Fibroblast of mammary gland (primary cell): ENCODE measurements around the gene TEAD1.
A peak's percentile ranks its signal among the peaks of the same experiment; 100 is the strongest.

Experiments
- DNase-seq: peaks from one replicate; pipeline ENCODE4 v3.0.0-alpha.2; 2010; ENCODE audit warnings: low read depth
- H3K4me3 ChIP-seq: 2 replicates; pipeline ENCODE4 v1.5.1; 2011; ENCODE audit warnings: low read depth, mild to moderate bottlenecking, low read length, moderate library complexity; ENCODE audit not compliant: control insufficient read depth
- TF ChIP-seq, protein P1 (sequence below): conservative IDR thresholded peaks from 2 replicates; pipeline ENCODE4 v1.5.1; 2011; ENCODE audit warnings: low read depth, low read length, inconsistent platforms; ENCODE audit not compliant: control insufficient read depth, insufficient read depth

The TEAD1 gene

DNA sequence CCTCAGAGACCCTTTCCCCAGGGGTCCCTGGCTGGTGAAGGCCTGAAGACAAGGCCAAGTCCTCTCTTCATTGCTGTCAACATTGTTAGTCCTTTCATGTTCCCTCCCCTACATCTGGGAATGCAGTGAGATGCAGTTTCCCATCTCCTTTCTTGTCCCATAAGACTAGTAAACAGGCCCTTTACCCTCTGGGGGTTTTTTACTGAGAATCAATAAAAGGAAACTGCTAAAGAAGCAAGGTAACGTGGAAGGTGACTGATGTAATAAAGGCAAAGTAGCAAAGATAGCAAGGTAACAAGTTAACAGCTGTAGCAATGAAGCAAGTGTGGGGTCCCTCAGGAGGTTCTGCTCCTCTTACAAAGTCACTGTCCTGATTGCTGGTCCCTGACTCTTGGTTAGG is 37.3 kb downstream of the TEAD1 start:
- no peak for DNase-seq
- no peak overlapping the region for H3K4me3 ChIP-seq
- TF ChIP-seq, protein P1, sequence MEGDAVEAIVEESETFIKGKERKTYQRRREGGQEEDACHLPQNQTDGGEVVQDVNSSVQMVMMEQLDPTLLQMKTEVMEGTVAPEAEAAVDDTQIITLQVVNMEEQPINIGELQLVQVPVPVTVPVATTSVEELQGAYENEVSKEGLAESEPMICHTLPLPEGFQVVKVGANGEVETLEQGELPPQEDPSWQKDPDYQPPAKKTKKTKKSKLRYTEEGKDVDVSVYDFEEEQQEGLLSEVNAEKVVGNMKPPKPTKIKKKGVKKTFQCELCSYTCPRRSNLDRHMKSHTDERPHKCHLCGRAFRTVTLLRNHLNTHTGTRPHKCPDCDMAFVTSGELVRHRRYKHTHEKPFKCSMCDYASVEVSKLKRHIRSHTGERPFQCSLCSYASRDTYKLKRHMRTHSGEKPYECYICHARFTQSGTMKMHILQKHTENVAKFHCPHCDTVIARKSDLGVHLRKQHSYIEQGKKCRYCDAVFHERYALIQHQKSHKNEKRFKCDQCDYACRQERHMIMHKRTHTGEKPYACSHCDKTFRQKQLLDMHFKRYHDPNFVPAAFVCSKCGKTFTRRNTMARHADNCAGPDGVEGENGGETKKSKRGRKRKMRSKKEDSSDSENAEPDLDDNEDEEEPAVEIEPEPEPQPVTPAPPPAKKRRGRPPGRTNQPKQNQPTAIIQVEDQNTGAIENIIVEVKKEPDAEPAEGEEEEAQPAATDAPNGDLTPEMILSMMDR = no peak

GRCh38 chr11:12712132-12712531 is 37.9 kb downstream of the TEAD1 start:
- DNase-seq = no peak
- H3K4me3 ChIP-seq = no peak overlapping the region
- TF ChIP-seq, protein P1 = no peak

- DNase-seq = no peak
- TF ChIP-seq, protein P1 = no peak
These were observed 40.9 kb downstream of the TEAD1 start for GRCh38 chr11:12715131-12715530.

DNA sequence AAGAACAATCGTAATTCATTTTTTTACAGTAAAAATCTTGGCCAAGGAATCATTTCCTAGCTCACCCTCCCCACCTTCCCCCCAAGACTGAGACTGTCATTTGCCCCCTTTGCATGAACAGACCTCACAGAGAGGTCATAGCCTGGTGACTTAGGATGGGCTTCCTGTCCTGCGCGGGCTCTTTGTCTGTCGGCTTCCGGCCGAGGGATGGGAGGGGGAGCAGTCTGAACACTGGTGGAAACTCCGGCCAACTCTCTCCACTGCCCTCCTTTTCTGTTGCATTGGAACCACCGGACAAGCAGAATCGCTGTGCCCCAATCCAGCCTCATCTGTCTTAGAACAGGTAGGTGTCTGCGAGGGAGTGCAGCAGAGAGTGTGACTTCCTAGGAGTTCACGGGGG is 41.7 kb downstream of the TEAD1 start:
- H3K4me3 ChIP-seq = no peak overlapping the region
- no peak for DNase-seq
- TF ChIP-seq, protein P1 = no peak

More at GRCh38 chr11:12715131-12715530, 40.9 kb downstream of the TEAD1 start:
- H3K4me3 ChIP-seq = no peak overlapping the region

GRCh38 chr11:12716816-12717215 is 42.6 kb downstream of the TEAD1 start:
- DNase-seq = no peak
- TF ChIP-seq, protein P1 = no peak
- no peak overlapping the region for H3K4me3 ChIP-seq

DNA sequence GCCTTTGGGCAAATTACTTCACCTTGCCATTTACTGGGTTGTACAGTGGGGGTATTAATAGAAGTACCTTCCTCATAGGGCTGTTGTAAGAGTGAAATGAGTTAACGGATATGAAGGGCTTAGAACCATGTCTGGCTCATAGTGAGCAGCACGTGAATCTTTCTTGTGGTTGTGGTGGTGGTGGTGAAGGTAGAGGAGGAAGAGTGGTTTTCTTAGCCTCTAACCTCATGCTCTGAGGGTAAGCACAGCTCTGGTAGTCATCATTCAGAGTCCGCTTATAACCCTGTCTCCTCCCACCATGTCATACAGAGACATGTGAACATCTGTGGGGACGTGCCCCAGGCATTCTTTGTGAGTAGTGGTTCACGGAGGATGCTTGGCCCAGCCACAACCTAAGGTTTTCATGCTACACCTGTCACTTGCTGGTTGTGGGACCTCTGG is 43.6 kb downstream of the TEAD1 start:
- no peak overlapping the region for H3K4me3 ChIP-seq
- TF ChIP-seq, protein P1 = no peak
- no peak for DNase-seq

DNA sequence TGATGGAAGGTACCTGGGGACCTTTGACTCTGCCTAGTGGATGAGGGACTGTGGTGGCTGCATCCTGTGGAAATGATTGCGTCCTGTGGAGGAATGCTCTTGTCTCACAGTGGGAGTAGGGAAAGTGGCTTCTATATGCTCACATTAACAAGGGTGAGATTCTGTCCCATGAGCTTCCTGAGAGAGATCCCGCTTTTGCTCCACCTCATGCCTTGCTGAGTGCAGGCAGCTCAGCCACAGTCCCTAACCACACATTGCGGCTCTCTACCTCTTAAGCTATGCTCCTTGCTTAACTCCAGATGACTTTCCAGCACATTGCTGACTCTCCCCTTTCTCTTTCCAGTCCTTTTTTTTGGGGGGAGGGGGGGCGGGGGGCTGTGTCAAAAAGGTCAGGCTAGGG is 45.0 kb downstream of the TEAD1 start:
- H3K4me3 ChIP-seq = no peak overlapping the region
- TF ChIP-seq, protein P1 = no peak
- DNase-seq = peak; percentile 47
